ENCODE results near the gene TMEM108.

GRCh38 chr3:133419151-133419909 lies 381.1 kb downstream of the TMEM108 start:
- TF ChIP-seq YY1 (IDR thresholded peaks at IDR 0.05; ENCODE audit: insufficient read depth, insufficient read length) = no peak
- no peak for TF ChIP-seq ZNF274 (IDR thresholded peaks at IDR 0.05; ENCODE audit: low read depth, low read length)
- TF ChIP-seq SUZ12 (IDR thresholded peaks at IDR 0.05; ENCODE audit: extremely low read depth, insufficient read depth, insufficient read length) = no peak

Data from NT2/D1 (cell line).